PFSK-1 (cell line): ENCODE measurements around the gene KLHL7.

Experiments
- FOXP2 ChIP-seq: optimal IDR thresholded peaks from 2 replicates; pipeline ENCODE3; 2011; ENCODE audit warnings: borderline replicate concordance, control low read depth, inconsistent platforms; ENCODE audit not compliant: insufficient read depth; ENCODE audit errors: extremely low read length, extremely low read depth
- POLR2AphosphoS5 ChIP-seq: IDR thresholded peaks from 2 replicates; pipeline ENCODE4 v1.6.1; 2012; ENCODE audit warnings: low read depth, mild to moderate bottlenecking, control low read depth, low read length, moderate library complexity
- TF ChIP-seq, protein P1 (sequence below), 2 experiments: IDR thresholded peaks; 2 replicates each; pipeline versions ENCODE4 v1.6.1 to v1.8.0; 2011 to 2012; ENCODE audit warnings: low read depth in 2 of 2, low read length in 2 of 2, control low read depth in 1 of 2, inconsistent platforms in 1 of 2, mild to moderate bottlenecking in 1 of 2, moderate library complexity in 1 of 2; ENCODE audit not compliant: insufficient read depth in 1 of 2

DNA sequence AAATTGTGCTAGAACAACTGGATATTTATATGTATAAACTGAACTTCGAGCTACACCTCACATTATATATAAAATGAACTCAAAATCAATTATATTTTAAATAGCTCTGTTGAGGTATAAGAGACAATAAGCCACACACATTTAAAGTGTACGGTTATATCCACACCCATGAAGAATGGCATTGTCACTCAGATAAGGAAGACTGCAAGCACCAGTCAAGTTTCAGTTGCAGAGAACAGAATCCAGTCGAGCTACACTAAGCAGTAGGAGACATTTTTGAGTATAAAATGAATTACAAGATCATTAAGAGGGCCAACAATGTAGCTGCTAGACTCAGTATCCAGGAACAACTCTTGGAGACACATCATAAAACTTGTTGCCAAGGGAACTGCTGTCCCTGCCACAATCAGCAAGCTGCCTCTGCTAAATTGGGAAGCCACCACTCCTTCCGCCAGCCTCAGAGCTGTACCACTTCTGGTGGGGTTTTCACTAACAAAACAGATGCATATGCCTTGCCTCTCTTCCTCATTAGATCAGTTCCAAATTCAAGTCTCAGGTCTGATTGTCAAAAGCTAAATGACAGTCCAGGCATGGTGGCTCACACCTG, 121.4 kb downstream of the KLHL7 start:
- TF ChIP-seq POLR2AphosphoS5 (no peak), FOXP2 (no peak)
- TF ChIP-seq, protein P1, sequence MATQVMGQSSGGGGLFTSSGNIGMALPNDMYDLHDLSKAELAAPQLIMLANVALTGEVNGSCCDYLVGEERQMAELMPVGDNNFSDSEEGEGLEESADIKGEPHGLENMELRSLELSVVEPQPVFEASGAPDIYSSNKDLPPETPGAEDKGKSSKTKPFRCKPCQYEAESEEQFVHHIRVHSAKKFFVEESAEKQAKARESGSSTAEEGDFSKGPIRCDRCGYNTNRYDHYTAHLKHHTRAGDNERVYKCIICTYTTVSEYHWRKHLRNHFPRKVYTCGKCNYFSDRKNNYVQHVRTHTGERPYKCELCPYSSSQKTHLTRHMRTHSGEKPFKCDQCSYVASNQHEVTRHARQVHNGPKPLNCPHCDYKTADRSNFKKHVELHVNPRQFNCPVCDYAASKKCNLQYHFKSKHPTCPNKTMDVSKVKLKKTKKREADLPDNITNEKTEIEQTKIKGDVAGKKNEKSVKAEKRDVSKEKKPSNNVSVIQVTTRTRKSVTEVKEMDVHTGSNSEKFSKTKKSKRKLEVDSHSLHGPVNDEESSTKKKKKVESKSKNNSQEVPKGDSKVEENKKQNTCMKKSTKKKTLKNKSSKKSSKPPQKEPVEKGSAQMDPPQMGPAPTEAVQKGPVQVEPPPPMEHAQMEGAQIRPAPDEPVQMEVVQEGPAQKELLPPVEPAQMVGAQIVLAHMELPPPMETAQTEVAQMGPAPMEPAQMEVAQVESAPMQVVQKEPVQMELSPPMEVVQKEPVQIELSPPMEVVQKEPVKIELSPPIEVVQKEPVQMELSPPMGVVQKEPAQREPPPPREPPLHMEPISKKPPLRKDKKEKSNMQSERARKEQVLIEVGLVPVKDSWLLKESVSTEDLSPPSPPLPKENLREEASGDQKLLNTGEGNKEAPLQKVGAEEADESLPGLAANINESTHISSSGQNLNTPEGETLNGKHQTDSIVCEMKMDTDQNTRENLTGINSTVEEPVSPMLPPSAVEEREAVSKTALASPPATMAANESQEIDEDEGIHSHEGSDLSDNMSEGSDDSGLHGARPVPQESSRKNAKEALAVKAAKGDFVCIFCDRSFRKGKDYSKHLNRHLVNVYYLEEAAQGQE (IDR thresholded peaks at IDR 0.05; ENCODE audit: insufficient read depth in 1 of 2, low read depth in 2 of 2, low read length in 2 of 2), result no peak
